GM23338 (cell line): Measurements from ENCODE around the gene B4GALT5.

Experiments
- CREB1 ChIP-seq: fragments of 250-450 bp; sonication (Bioruptor Pico); IDR thresholded peaks from 2 replicates; pipeline ENCODE4 v1.5.0; 2020; ENCODE audit warnings: low read depth, mild to moderate bottlenecking, moderate library complexity
- CTCF ChIP-seq, 2 experiments: fragments of 200-600 bp in 1 of 2; sonication (generic) in 1 of 2; conservative IDR thresholded peaks; 2 replicates each; pipeline versions ENCODE4 v1.5.1 to v1.6.1; 2016 to 2017; ENCODE audit warnings: antibody characterized with exemption in 2 of 2, low read depth in 2 of 2, mild to moderate bottlenecking in 2 of 2, moderate library complexity in 1 of 2
- EZH2 ChIP-seq: fragments of 200-600 bp; sonication (generic); IDR thresholded peaks from one replicate; pipeline ENCODE4 v1.8.0; 2017; ENCODE audit warnings: antibody characterized with exemption, mild to moderate bottlenecking, low read depth; ENCODE audit not compliant: unreplicated experiment
- EZH2phosphoT487 ChIP-seq: fragments of 200-600 bp; sonication (generic); IDR thresholded peaks from one replicate; pipeline ENCODE4 v1.8.1; 2018; ENCODE audit warnings: antibody characterized with exemption; ENCODE audit not compliant: unreplicated experiment
- JUNB ChIP-seq: IDR thresholded peaks from one replicate; pipeline ENCODE4 v1.6.1; 2016; ENCODE audit warnings: antibody characterized with exemption; ENCODE audit not compliant: unreplicated experiment
- NANOG ChIP-seq: IDR thresholded peaks from 2 replicates; pipeline ENCODE4 v1.6.1; 2016; ENCODE audit warnings: antibody characterized with exemption, borderline replicate concordance
- POLR2AphosphoS5 ChIP-seq: IDR thresholded peaks from 2 replicates; pipeline ENCODE4 v1.6.1; 2016; ENCODE audit warnings: antibody characterized with exemption, low read depth
- ZNF114 ChIP-seq: fragments of 250-450 bp; sonication (Bioruptor Pico); IDR thresholded peaks from 2 replicates; pipeline ENCODE4 v1.5.0; 2020; ENCODE audit warnings: mild to moderate bottlenecking, moderate library complexity
- ZNF331 ChIP-seq: fragments of 250-450 bp; sonication (Bioruptor Pico); IDR thresholded peaks from 2 replicates; pipeline ENCODE4 v1.5.0; 2020; ENCODE audit warnings: low read depth, mild to moderate bottlenecking, moderate library complexity
- ZNF462 ChIP-seq: fragments of 250-450 bp; sonication (Bioruptor Pico); IDR thresholded peaks from 2 replicates; pipeline ENCODE4 v1.5.0; 2020; ENCODE audit warnings: mild to moderate bottlenecking, moderate library complexity
- TF ChIP-seq, protein P1 (sequence below): IDR thresholded peaks from one replicate; pipeline ENCODE4 v1.6.1; 2018; ENCODE audit warnings: antibody characterized with exemption; ENCODE audit not compliant: unreplicated experiment
- TF ChIP-seq, protein P2 (sequence below): IDR thresholded peaks from 2 replicates; pipeline ENCODE4 v1.6.1; 2016; ENCODE audit warnings: antibody characterized with exemption

DNA sequence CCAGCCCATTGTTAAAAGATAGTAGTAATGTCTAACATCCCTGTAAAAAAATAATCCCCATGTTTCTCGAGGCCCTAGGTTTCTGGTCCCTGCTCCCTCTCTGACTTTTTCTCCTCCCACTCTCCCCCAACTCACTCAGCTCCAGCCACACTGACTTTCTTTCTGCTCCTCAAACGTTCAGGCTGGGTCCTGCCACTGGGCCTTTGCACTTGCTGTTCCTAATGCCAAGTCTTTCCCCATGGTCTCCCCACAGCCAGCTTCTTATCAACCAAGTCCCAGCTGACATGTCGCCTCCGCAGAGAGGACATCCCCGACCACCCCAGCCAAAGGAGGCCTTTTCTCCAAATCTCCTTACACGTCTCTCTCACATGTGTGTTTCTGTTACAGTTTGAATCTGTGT, 123.9 kb downstream of the B4GALT5 start:
- TF ChIP-seq CTCF (conservative IDR thresholded peaks at IDR 0.05; ENCODE audit: low read depth in 2 of 2), result no peak
- no peak for TF ChIP-seq CREB1 (CRISPR knock-in tag)
- TF ChIP-seq EZH2, result no peak
- TF ChIP-seq POLR2AphosphoS5, result no peak
- no peak for TF ChIP-seq EZH2phosphoT487
- TF ChIP-seq JUNB, result no peak
- TF ChIP-seq, protein P1, sequence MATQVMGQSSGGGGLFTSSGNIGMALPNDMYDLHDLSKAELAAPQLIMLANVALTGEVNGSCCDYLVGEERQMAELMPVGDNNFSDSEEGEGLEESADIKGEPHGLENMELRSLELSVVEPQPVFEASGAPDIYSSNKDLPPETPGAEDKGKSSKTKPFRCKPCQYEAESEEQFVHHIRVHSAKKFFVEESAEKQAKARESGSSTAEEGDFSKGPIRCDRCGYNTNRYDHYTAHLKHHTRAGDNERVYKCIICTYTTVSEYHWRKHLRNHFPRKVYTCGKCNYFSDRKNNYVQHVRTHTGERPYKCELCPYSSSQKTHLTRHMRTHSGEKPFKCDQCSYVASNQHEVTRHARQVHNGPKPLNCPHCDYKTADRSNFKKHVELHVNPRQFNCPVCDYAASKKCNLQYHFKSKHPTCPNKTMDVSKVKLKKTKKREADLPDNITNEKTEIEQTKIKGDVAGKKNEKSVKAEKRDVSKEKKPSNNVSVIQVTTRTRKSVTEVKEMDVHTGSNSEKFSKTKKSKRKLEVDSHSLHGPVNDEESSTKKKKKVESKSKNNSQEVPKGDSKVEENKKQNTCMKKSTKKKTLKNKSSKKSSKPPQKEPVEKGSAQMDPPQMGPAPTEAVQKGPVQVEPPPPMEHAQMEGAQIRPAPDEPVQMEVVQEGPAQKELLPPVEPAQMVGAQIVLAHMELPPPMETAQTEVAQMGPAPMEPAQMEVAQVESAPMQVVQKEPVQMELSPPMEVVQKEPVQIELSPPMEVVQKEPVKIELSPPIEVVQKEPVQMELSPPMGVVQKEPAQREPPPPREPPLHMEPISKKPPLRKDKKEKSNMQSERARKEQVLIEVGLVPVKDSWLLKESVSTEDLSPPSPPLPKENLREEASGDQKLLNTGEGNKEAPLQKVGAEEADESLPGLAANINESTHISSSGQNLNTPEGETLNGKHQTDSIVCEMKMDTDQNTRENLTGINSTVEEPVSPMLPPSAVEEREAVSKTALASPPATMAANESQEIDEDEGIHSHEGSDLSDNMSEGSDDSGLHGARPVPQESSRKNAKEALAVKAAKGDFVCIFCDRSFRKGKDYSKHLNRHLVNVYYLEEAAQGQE, result no peak
- TF ChIP-seq, protein P2, sequence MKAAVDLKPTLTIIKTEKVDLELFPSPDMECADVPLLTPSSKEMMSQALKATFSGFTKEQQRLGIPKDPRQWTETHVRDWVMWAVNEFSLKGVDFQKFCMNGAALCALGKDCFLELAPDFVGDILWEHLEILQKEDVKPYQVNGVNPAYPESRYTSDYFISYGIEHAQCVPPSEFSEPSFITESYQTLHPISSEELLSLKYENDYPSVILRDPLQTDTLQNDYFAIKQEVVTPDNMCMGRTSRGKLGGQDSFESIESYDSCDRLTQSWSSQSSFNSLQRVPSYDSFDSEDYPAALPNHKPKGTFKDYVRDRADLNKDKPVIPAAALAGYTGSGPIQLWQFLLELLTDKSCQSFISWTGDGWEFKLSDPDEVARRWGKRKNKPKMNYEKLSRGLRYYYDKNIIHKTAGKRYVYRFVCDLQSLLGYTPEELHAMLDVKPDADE, result no peak
- no peak for TF ChIP-seq NANOG
- TF ChIP-seq ZNF331, result no peak
- no peak for TF ChIP-seq ZNF114 (CRISPR knock-in tag)
- TF ChIP-seq ZNF462 (CRISPR knock-in tag), result no peak
